NCI-H2171 treated with DMSO at 0.1 percent for 48 hours (cell line): ENCODE data around the gene NECAB3.

Experiments used
- DNase-seq: peaks from one replicate; lab custom pipeline; 2025; lab: John Stamatoyannopoulos, UW

NECAB3 gene

DNA sequence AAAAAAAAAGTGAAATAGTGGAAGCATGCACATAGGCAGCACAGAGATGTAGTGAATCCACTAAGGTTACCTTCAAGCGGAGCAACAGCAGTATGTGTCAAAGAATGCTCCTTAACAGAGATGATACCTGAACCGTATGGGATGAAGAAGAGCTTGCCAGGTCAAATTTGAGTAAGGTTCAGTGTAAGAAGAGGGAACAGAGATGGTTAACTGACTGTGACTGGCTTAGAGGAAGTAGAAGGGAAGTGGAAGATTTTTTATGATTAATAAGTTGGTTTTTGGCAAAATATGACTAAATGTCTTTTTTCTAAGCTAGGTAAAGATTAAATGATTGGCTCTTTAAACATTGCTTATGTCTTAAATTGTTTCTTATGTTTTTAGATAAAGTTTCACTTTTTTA, 64.7 kb downstream of the NECAB3 start:
- DNase-seq, result no peak
